Right lobe of liver (tissue), 6 donors: ENCODE results near the gene TEX264. TPM values are rescaled to one million over a fixed set of nuclear protein-coding genes. Genes with fewer than 3 reads are reported as not detected.
"Not testable (repeated sequence)": the region's sequence is repeated elsewhere in the genome, so short reads cannot be mapped to it uniquely, and the experiment has no call there.

Source experiments
- ATAC-seq, 4 donors: fragments of 200-7000 bp; cut with Tn5 transposase; one replicate each; pipeline ENCODE4 v1.9.1; 2020; ENCODE audit warnings: mild to moderate bottlenecking in 4 of 4, moderate library complexity in 4 of 4
- DNase-seq, 3 donors: peaks; one replicate each; pipeline ENCODE4 v3.0.0-alpha.2; 2020
- H3K27ac ChIP-seq, 3 donors: fragments of 200-600 bp; one replicate each; pipeline ENCODE4 v1.8.0; 2022
- H3K27me3 ChIP-seq, 2 donors: fragments of 200-600 bp; one replicate each; pipeline ENCODE4 v1.8.0; 2022
- H3K36me3 ChIP-seq, 4 donors: fragments of 200-600 bp; sonication (generic) in 1 of 4; one replicate each; pipeline versions ENCODE4 v1.5.1 to v1.8.0; 2017 to 2022; ENCODE audit warnings: control low read depth in 1 of 4
- H3K4me1 ChIP-seq, 4 donors: fragments of 200-600 bp; sonication (generic) in 1 of 4; one replicate each; pipeline versions ENCODE4 v1.5.1 to v1.8.0; 2017 to 2022; ENCODE audit warnings: control low read depth in 1 of 4
- H3K4me3 ChIP-seq, 3 donors: fragments of 200-600 bp; one replicate each; pipeline ENCODE4 v1.8.0; 2022
- H3K9me3 ChIP-seq, 4 donors: fragments of 200-600 bp; sonication (generic) in 1 of 4; one replicate each; pipeline versions ENCODE4 v1.5.1 to v1.8.0; 2017 to 2022; ENCODE audit warnings: control low read depth in 1 of 4
- CTCF ChIP-seq, 4 donors: fragments of 200-600 bp in 3 of 4; fragments of 450-650 bp in 1 of 4; IDR thresholded peaks; one replicate each; pipeline versions ENCODE4 v1.5.1 to v1.8.0; 2016 to 2022; ENCODE audit warnings: antibody characterized with exemption in 4 of 4, mild to moderate bottlenecking in 2 of 4
- POLR2A ChIP-seq: fragments of 450-650 bp; IDR thresholded peaks from one replicate; pipeline ENCODE4 v1.6.1; 2017; ENCODE audit warnings: antibody characterized with exemption, mild to moderate bottlenecking
- WGBS: methylation state at CpG from one replicate; pipeline ENCODE4 v1.1.6; 2018; ENCODE audit warnings: low coverage, low lambda C conversion rate; ENCODE audit not compliant: insufficient coverage; ENCODE audit errors: missing lambda C conversion rate; 5-methylcytosine and 5-hydroxymethylcytosine counted together
- intact Hi-C, 2 donors: fragments of 100-400 bp; cut with DNase I; formaldehyde crosslinking; loops; one replicate each; pipeline versions ENCODE4 v1.11.2 to v1.14.1; 2022
- total RNA-seq, 6 experiments: library from RNA; depleted of rRNA in 2 of 6; stranded (reverse); fragments of >200 nt in 2 of 6; fragmentation: NEBNext Ultra II Directional in 3 of 6; extraction: Animal tissue kit (Norgen Biotek cat#: 25700) in 3 of 6; gene quantifications; one replicate each; pipeline versions ENCODE4 v1.1.0 to v1.2.4, GENCODE V29; 2016 to 2023
- donor health status: DM: no; HTN: yes; CAD: no.
- donor health status: DM: no; HTN: no; CAD: no.
- donor health status: DM: no; HTN: no; CAD: no.
- donor health status: DM: no; HTN: yes; CAD: no.
- donor health status: DM: no; HTN: yes; CAD: no.

The TEX264 gene
- total RNA-seq, 6 experiments from 2014 or later = 26.5 to 67.0 (median 40.8) TPM

- no peak overlapping the region for H3K27ac ChIP-seq
- TF ChIP-seq CTCF (IDR thresholded peaks at IDR 0.05) (no peak), POLR2A (no peak)
- no peaks in the 10 kb centered on the region for H3K9me3 ChIP-seq
- no peaks in the 10 kb centered on the region for H3K4me1 ChIP-seq
- no peaks in the 10 kb centered on the region for H3K27me3 ChIP-seq
- no peak for DNase-seq
- H3K36me3 ChIP-seq = no peaks in the 10 kb centered on the region
- 57% methylated on average over 3 of the region's 4 CpGs for WGBS
- ATAC-seq = no peak
- intact Hi-C loops = no loop called here
- no peak overlapping the region for H3K4me3 ChIP-seq
Observed at GRCh38 chr3:51733859-51734571, 63.0 kb downstream of the TEX264 start.

GRCh38 chr3:51734572-51734907, 63.5 kb downstream of the TEX264 start:
- WGBS = 25% methylated on average over 3 of the region's 3 CpGs
- DNase-seq = no peak
- no peak overlapping the region for H3K4me3 ChIP-seq
- H3K36me3 ChIP-seq = no peaks in the 10 kb centered on the region
- H3K4me1 ChIP-seq = no peaks in the 10 kb centered on the region
- no peak for ATAC-seq
- no peak overlapping the region for H3K27ac ChIP-seq
- TF ChIP-seq POLR2A (no peak), CTCF (IDR thresholded peaks at IDR 0.05) (no peak)
- intact Hi-C loops = no loop called here
- H3K27me3 ChIP-seq = no peaks in the 10 kb centered on the region
- H3K9me3 ChIP-seq = no peaks in the 10 kb centered on the region

- ATAC-seq (no peak), DNase-seq (no peak)
- intact Hi-C loops = no loop called here
- Histone ChIP-seq H3K36me3 (no peaks in the 10 kb centered on the region), H3K27me3 (no peaks in the 10 kb centered on the region), H3K27ac (no peak overlapping the region), H3K9me3 (no peaks in the 10 kb centered on the region), H3K4me3 (no peak overlapping the region), H3K4me1 (no peaks in the 10 kb centered on the region)
- WGBS = 66% methylated on average over 3 of the region's 3 CpGs
- no peak for TF ChIP-seq CTCF (IDR thresholded peaks at IDR 0.05)
- TF ChIP-seq POLR2A = no peak
Observed at GRCh38 chr3:51735039-51735438, 64.0 kb downstream of the TEX264 start.

- Histone ChIP-seq H3K9me3 (no peaks in the 10 kb centered on the region), H3K36me3 (no peaks in the 10 kb centered on the region), H3K27ac (no peak overlapping the region), H3K27me3 (no peaks in the 10 kb centered on the region), H3K4me1 (no peaks in the 10 kb centered on the region), H3K4me3 (no peak overlapping the region)
- 64% methylated on average over 2 of the region's 2 CpGs for WGBS
- no peak for TF ChIP-seq CTCF (IDR thresholded peaks at IDR 0.05)
- DNase-seq (no peak), ATAC-seq (no peak)
- intact Hi-C loops = no loop called here
Observed at GRCh38 chr3:51735950-51736349, 64.9 kb downstream of the TEX264 start.

GRCh38 chr3:51739110-51739509, 68.1 kb downstream of the TEX264 start:
- Histone ChIP-seq H3K27me3 (no peaks in the 10 kb centered on the region), H3K9me3 (no peaks in the 10 kb centered on the region), H3K4me3 (no peak overlapping the region), H3K27ac (no peak overlapping the region), H3K36me3 (no peaks in the 10 kb centered on the region), H3K4me1 (no peaks in the 10 kb centered on the region)
- TF ChIP-seq CTCF (IDR thresholded peaks at IDR 0.05) = no peak
- TF ChIP-seq POLR2A = no peak
- intact Hi-C loops = no loop called here
- ATAC-seq = no peak
- 39% methylated on average over 4 of the region's 4 CpGs for WGBS
- no peak for DNase-seq

- intact Hi-C loops, H3K36me3 ChIP-seq, DNase-seq, ATAC-seq, H3K9me3 ChIP-seq, H3K27ac ChIP-seq, H3K4me1 ChIP-seq, H3K27me3 ChIP-seq, H3K4me3 ChIP-seq: not testable (repeated sequence)
- WGBS = 62% methylated on average over 2 of the region's 3 CpGs
Observed at GRCh38 chr3:51742320-51742719, 71.3 kb downstream of the TEX264 start.

- 28% methylated on average over 4 of the region's 4 CpGs for WGBS
- H3K4me3 ChIP-seq, H3K27me3 ChIP-seq, H3K4me1 ChIP-seq, DNase-seq, H3K36me3 ChIP-seq, H3K9me3 ChIP-seq, ATAC-seq, intact Hi-C loops, H3K27ac ChIP-seq: not testable (repeated sequence)
Observed at GRCh38 chr3:51742978-51743377, 71.9 kb downstream of the TEX264 start.
